ENCODE data around the gene TBC1D22A.

TBC1D22A gene

DNA sequence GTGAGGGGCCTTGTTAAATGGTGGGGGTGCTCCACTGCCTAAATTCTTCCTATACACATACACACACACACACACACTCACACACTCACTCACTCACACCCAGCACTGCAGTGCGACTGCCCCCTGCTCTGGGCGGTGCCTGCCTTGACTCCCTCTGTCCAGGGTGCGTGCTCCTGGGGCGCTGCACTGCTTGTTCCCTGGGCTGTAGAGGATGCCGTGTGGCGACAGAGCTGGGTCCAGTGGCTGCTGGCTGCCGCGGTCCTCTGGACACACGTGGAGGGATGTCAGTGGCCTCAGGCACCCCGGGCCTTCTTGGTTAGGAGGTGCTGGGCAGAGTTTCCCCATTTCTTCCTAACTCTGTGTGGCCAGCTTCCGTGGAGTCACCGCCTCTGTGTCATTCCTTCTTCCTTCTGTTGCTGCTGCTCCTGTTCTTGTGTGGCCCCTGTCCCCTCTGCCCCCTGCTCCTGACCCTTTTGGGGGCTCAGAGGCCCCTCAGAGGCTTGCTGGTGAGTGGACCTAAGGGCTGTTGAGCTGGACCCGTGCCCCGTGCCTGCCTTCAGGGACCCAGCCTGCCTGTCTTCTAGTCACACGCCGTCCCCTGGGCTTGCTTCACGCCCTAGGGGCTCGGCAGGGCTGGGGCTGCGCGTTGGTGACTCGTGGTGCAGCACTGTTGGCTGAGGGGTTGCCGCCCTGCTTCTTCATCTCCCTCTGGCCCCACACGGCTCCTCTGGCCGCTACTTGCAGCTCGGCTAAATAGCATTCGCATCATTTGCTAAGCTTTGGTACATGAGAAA is 147.0 kb downstream of the TBC1D22A start:
- Histone ChIP-seq H3K4me1 (no peaks in the 10 kb centered on the region), H3K27me3 (no peaks in the 10 kb centered on the region), H3K36me3 (peaks cover 0 to 29% (median 25%) of the 10 kb centered on the region in 3 donors), H3K4me3 (no peak overlapping the region), H3K27ac (no peak overlapping the region), H3K9me3 (no peaks in the 10 kb centered on the region)
- no peak for DNase-seq
- intact Hi-C loops (cut with DNase I; ENCODE audit: low total_unique reads): no loop called here
- TF ChIP-seq CTCF (IDR thresholded peaks at IDR 0.05): no peak

GRCh38 chr22:46910624-46911023 is 148.2 kb downstream of the TBC1D22A start:
- Histone ChIP-seq H3K27me3 (no peaks in the 10 kb centered on the region), H3K27ac (no peak overlapping the region), H3K9me3 (no peaks in the 10 kb centered on the region), H3K36me3 (peaks cover 0 to 38% (median 37%) of the 10 kb centered on the region in 3 donors), H3K4me3 (no peak overlapping the region), H3K4me1 (no peaks in the 10 kb centered on the region)
- intact Hi-C loops (cut with DNase I; ENCODE audit: low total_unique reads): no loop called here
- DNase-seq: no peak
- TF ChIP-seq CTCF (IDR thresholded peaks at IDR 0.05): no peak

DNA sequence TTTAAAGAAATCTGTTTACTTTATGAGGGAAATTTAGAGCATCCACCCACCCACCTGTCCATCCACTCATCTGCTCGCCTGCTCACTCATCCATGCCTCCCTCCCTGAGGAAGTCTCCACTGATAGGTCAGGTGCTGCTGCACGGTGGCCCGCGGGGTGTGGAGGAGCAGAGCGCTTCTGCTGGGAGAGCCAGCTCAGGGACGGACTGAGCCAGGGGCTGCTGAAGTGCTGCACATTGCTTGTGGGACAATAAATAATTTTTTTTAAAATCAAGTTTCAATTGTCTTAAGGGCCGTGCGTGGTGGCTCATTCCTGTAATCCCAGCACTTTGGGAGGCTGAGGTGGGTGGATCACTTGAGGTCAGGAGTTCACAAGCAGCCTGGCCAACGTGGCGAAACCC is 148.9 kb downstream of the TBC1D22A start:
- intact Hi-C loops (cut with DNase I; ENCODE audit: low total_unique reads): no loop called here
- H3K27ac ChIP-seq: no peak overlapping the region
- H3K4me3 ChIP-seq: no peak overlapping the region
- no peak for TF ChIP-seq CTCF (IDR thresholded peaks at IDR 0.05)
- no peaks in the 10 kb centered on the region for H3K9me3 ChIP-seq
- H3K27me3 ChIP-seq: no peaks in the 10 kb centered on the region
- H3K36me3 ChIP-seq: peaks cover 0 to 44% (median 42%) of the 10 kb centered on the region in 3 donors
- H3K4me1 ChIP-seq: no peaks in the 10 kb centered on the region
- no peak for DNase-seq

DNA sequence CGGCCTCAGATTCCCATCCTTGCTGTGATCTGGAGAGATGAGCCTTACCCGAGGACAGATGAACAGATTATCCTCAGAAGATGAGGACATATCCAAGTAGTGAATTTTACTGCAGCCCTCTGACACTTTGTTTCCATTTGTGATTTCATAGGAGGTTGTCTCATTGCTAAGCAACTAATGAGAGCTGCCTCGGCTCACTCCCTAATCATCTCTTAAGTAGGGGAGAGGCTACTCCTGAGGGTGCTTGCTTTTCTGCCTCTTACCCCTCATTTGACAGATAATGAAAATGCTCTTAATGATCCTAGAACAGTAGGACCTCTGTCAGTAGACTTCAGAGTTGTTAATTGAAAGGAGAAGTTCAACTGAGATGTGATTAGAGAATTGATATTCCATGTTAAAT is 150.9 kb downstream of the TBC1D22A start:
- H3K27me3 ChIP-seq: no peaks in the 10 kb centered on the region
- no peak overlapping the region for H3K27ac ChIP-seq
- peaks cover 0 to 56% (median 51%) of the 10 kb centered on the region in 3 donors for H3K36me3 ChIP-seq
- H3K4me1 ChIP-seq: no peaks in the 10 kb centered on the region
- no peak for DNase-seq
- H3K4me3 ChIP-seq: no peak overlapping the region
- intact Hi-C loops (cut with DNase I; ENCODE audit: low total_unique reads): no loop called here
- no peaks in the 10 kb centered on the region for H3K9me3 ChIP-seq
- TF ChIP-seq CTCF (IDR thresholded peaks at IDR 0.05): no peak

- Histone ChIP-seq H3K27me3 (no peaks in the 10 kb centered on the region), H3K9me3 (no peaks in the 10 kb centered on the region), H3K4me1 (no peaks in the 10 kb centered on the region), H3K4me3 (no peak overlapping the region), H3K27ac (no peak overlapping the region), H3K36me3 (peaks cover 5 to 67% (median 54%) of the 10 kb centered on the region in 3 donors)
- no peak for TF ChIP-seq CTCF (IDR thresholded peaks at IDR 0.05)
- DNase-seq: no peak
- intact Hi-C loops (cut with DNase I; ENCODE audit: low total_unique reads): no loop called here
Observed at GRCh38 chr22:46914481-46914880, 152.0 kb downstream of the TBC1D22A start.
